Activated CD8-positive, alpha-beta memory T cell treated with anti-CD3 and anti-CD28 coated beads, Interleukin-2, amount 50 U/mL, for 24 hours (primary cell): ENCODE results near the gene ATP8B3.

Source experiments
- DNase-seq: peaks from one replicate; pipeline ENCODE4 v3.0.0-alpha.2; 2020; ENCODE audit errors: extremely low read depth

Gene ATP8B3, protein sequence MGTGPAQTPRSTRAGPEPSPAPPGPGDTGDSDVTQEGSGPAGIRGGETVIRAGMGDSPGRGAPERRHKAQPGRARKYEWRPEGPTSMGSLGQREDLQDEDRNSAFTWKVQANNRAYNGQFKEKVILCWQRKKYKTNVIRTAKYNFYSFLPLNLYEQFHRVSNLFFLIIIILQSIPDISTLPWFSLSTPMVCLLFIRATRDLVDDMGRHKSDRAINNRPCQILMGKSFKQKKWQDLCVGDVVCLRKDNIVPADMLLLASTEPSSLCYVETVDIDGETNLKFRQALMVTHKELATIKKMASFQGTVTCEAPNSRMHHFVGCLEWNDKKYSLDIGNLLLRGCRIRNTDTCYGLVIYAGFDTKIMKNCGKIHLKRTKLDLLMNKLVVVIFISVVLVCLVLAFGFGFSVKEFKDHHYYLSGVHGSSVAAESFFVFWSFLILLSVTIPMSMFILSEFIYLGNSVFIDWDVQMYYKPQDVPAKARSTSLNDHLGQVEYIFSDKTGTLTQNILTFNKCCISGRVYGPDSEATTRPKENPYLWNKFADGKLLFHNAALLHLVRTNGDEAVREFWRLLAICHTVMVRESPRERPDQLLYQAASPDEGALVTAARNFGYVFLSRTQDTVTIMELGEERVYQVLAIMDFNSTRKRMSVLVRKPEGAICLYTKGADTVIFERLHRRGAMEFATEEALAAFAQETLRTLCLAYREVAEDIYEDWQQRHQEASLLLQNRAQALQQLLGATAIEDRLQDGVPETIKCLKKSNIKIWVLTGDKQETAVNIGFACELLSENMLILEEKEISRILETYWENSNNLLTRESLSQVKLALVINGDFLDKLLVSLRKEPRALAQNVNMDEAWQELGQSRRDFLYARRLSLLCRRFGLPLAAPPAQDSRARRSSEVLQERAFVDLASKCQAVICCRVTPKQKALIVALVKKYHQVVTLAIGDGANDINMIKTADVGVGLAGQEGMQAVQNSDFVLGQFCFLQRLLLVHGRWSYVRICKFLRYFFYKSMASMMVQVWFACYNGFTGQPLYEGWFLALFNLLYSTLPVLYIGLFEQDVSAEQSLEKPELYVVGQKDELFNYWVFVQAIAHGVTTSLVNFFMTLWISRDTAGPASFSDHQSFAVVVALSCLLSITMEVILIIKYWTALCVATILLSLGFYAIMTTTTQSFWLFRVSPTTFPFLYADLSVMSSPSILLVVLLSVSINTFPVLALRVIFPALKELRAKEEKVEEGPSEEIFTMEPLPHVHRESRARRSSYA (N-terminal part only)

DNA sequence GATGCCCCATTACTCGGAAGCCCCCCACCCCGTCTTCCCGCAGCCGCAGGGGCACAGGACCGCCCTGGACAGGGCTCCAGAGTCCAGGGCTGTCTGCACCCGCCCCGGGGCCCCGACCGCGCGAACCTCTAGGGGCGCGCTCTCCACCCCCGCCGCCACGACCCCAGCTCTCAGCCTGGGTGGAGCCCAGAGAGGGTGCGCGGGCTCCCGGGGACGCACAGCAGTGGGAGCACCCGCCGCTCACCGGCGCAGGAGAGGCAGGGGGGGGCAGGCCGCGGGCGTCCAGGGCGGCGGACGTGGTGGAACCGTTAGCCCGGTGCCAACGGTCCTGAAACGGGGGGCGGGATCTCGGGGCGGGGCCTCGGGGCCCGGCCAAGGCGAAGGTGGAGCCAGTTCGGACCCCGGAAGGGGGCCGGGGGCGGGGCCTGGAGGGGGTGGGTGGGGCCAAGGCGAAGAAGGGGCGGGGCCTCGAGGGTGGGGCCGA is at the start of gene ATP8B3:
TSS of gene ATP8B3 (minus strand) at position 335 of the 484 bp plus-strand sequence. CDS start 540 bp downstream, outside the sequence.
- DNase-seq, result no peak

DNA sequence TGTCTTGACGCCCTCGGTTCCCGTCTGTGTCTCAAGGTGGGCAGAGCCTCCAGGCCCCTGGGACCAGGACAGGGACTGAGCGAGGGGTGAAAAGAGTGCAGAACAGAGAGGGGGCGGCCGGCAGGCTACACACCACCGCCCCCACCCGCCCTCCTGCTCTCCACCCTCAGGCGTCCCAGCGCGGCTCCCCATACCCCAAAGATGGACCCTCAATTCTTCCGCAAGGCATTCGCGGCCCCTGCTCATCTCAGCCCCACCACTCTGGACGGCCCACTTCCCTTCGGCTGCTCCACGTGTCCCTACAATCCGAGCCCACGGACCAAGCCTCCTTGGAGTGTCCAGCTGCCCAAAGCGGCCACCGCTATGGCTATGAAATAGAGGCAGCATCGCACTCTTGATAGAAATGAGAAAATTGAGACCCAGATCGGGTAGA is 49.5 kb upstream of the ATP8B3 start:
- DNase-seq, result no peak

- DNase-seq, result no peak
These were observed 48.9 kb upstream of the ATP8B3 start for GRCh38 chr19:1860821-1861598.

DNA sequence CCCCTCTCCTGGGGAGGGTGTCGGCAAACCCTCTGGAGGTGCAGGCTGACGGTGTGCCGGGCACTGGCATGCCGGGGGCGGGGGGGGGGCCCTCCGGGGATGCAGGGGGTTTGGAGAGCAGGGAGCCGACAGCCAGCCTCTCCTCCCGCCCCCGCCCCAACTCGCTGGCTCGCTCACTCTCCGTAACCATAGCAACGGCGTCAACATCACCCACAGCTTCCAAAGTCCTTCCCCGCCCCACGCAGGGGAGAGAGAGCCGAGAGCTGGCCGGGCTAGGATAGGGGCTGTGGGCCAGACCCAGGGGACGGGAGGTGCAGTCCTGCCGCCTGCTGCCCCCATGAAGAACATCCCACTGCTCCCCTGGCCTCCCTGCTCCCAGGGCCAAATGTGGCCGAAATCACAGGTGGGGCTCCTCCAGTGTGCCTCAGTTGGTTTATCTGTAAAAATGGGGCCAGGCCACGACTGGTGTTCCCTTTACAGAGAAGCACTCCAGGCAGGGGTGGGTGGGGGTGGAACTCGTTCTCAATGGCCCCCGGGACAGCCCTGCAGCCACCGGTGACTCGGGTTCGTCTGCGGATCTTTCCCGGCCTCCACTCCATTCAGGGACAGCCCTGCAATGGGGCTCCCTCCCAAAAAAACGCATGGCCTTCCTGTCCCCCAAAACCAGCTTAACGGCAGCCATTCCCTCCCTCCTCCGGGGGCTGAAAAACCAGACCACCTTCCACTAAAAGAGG is 48.1 kb upstream of the ATP8B3 start:
- no peak for DNase-seq

DNA sequence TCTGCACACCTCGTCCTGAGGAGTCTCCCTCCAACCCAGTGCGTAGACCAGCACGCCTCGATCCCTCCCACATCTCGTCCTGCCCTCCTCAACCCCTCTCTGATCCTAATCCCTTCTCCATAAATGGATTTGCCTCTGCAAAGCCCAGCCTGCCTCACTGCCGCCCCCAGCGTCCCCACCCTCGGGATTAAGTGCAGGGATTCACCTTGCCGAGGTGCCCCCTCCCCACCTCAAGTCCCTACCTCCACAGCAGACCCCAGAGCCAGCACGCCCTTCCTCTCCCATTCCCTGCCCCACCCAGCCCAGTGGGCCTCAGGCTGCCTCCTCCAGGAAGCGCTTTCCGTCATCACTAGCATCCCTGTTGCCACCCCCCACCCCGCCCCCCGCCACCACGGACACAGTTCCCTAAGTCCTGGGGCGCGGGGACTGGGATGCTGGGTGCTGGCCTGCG is 47.3 kb upstream of the ATP8B3 start:
- no peak for DNase-seq

GRCh38 chr19:1858412-1859081 is 46.5 kb upstream of the ATP8B3 start:
- DNase-seq, result no peak

DNA sequence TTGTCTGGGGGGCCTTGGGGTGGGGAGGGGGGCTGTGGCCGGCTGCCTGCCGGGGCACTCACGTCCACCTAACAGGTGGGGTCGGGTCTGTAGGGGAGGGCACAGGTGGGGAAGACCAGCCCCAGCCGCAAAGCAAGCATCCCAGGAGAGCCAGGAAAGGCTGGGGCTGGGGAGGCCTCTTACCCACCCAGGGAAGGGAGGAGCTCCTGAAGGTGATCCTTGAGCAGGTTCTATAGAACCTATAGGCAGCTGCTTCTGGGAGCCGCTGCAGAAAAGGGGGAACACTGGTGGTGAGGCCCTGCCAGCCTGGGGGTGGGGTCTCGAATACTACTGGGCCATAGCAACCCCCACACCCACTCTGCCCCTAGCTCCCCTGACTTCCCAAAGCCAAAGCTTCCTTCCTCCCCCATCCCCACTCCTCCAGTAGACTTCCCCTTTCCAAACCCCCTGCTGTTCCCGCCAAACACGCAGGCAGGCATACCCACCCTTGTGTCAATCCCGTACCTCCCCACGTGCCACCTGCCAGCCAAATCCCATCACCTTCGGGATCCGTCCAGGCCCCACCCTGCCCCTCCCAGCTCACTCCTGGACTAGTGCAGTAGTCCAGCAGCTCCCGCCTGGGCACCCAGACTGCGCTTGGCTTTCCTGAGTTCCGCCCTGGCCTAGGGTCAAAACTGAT is 45.7 kb upstream of the ATP8B3 start:
- DNase-seq, result no peak

GRCh38 chr19:1856698-1857603 is 44.9 kb upstream of the ATP8B3 start:
- DNase-seq, result no peak

DNA sequence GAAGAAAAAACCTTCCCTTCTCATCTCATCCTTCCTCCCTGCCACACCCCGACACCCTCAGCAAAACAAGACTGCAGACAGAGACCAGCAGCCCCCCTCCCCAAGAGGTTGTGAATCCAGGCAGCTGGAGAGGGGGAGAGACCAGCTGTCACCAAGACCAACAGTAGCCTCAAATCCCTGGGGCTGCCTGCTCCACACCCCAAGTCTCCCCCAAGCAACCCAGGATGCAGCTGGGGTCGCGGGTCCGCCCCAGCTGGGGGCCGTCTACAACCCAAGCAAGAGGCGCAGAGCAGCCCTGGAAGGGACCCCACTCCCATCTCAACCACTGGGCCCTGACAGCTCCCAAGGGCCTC is 44.2 kb upstream of the ATP8B3 start:
- no peak for DNase-seq

GRCh38 chr19:1855828-1856255 is 43.8 kb upstream of the ATP8B3 start:
- no peak for DNase-seq

GRCh38 chr19:1855040-1855827 is 43.2 kb upstream of the ATP8B3 start:
- no peak for DNase-seq

GRCh38 chr19:1854542-1855039 is 42.5 kb upstream of the ATP8B3 start:
- DNase-seq, result no peak

- DNase-seq, result no peak
These were observed 42.0 kb upstream of the ATP8B3 start for GRCh38 chr19:1854039-1854541.

GRCh38 chr19:1853295-1854038 is 41.4 kb upstream of the ATP8B3 start:
- DNase-seq, result peak; percentile 53

DNA sequence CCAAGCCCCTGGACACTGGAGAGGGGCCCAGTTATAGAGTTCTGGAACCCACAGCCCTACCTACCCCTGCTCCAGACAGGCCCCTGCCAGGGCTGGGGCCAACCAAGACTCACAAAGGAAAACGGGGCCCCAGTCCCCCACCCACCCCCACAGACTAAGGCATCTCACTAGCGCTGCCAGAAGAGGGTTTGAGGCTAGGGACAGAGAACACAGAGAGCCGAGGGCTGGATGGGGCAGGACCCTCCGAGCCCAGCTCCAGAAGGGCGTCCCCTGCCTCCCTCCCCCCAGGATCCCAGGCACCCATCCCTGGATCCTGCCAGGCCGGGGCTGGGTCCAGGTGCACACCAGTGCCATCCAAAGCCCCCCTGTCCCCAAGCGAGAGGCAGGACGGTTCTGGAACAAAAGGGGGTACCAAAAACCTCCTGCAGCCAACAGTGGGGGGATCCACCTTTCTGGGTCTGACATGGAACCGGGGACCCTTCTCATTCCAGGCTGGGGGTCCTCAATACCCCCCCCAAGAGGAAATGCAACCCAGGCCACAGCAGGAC is 40.6 kb upstream of the ATP8B3 start:
- no peak for DNase-seq
